NB4 (cell line): ENCODE data around the gene TGFB2.

Experiments used
- DNase-seq: peaks from one replicate; pipeline ENCODE4 v3.0.0; 2010; ENCODE audit warnings: low read depth
- H3K4me3 ChIP-seq: one replicate; pipeline ENCODE4 v1.5.1; 2011; ENCODE audit warnings: mild to moderate bottlenecking, low read depth, low read length, moderate library complexity
- MYC ChIP-seq: IDR thresholded peaks from 2 replicates; pipeline ENCODE4 v1.6.1; 2011; ENCODE audit warnings: low read depth, low read length
- POLR2A ChIP-seq: IDR thresholded peaks from 2 replicates; pipeline ENCODE4 v1.6.1; 2011; ENCODE audit warnings: mild to moderate bottlenecking; ENCODE audit not compliant: insufficient read length; ENCODE audit errors: extremely low read depth
- TF ChIP-seq, protein P1 (sequence below): IDR thresholded peaks from 2 replicates; pipeline ENCODE4 v1.6.1; 2011; ENCODE audit warnings: low read depth, low read length
- TF ChIP-seq, protein P2 (sequence below): IDR thresholded peaks from one replicate; pipeline ENCODE4 v1.5.1; 2012; ENCODE audit warnings: low read depth, low read length

Gene TGFB2

DNA sequence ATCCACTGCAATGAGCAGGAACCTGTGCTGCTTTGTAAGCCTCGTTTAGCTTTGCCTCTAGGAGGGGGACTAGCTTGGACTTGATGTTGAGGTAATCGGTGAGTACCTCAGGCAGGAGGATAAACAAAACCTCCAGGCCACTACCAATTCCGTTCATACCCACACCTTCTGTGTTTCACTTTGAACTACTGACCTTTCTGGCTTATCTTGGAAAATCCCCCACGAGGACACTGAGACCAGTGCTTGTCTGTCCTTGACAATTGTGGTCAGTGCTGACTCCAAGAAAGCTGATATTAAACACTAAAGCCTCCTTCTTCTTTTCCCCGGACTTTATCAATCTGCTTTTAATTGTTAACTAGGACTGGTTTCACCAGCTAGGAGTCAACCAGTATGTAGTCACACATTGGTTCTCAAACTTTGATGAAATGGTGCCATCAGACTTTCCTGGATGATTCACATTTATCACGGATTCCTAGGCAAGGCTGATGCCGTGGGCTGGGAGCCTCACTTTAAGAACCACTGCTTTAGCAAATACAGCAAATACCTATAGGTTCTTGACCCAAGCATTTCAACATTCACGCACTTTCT lies 52.7 kb downstream of the TGFB2 start:
- DNase-seq, result no peak
- no peak overlapping the region for H3K4me3 ChIP-seq
- TF ChIP-seq, protein P1, sequence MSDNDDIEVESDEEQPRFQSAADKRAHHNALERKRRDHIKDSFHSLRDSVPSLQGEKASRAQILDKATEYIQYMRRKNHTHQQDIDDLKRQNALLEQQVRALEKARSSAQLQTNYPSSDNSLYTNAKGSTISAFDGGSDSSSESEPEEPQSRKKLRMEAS, result no peak

DNA sequence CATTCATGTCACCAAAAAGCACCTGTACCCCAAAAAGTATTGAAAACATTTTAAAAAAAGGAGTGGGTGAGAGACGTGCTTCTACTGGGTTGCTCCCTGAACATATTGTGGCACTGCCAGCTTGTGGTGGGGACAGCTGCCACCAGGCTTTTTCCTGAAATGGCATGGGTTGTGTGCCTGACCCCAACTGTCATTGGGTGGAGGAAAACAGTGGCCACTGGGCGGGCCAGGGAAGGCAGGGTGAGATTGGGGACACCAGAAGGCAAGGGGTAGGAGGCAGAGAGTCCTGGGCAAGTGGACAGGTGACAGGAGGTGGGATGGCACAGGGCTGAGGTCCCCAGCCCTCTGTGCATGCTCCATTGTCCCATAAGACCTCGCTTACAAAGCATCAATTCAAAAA lies 55.5 kb downstream of the TGFB2 start:
- H3K4me3 ChIP-seq, result no peak overlapping the region
- TF ChIP-seq POLR2A (no peak), MYC (no peak)
- TF ChIP-seq, protein P2, sequence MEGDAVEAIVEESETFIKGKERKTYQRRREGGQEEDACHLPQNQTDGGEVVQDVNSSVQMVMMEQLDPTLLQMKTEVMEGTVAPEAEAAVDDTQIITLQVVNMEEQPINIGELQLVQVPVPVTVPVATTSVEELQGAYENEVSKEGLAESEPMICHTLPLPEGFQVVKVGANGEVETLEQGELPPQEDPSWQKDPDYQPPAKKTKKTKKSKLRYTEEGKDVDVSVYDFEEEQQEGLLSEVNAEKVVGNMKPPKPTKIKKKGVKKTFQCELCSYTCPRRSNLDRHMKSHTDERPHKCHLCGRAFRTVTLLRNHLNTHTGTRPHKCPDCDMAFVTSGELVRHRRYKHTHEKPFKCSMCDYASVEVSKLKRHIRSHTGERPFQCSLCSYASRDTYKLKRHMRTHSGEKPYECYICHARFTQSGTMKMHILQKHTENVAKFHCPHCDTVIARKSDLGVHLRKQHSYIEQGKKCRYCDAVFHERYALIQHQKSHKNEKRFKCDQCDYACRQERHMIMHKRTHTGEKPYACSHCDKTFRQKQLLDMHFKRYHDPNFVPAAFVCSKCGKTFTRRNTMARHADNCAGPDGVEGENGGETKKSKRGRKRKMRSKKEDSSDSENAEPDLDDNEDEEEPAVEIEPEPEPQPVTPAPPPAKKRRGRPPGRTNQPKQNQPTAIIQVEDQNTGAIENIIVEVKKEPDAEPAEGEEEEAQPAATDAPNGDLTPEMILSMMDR, result no peak
- TF ChIP-seq, protein P1, result no peak
- no peak for DNase-seq

DNA sequence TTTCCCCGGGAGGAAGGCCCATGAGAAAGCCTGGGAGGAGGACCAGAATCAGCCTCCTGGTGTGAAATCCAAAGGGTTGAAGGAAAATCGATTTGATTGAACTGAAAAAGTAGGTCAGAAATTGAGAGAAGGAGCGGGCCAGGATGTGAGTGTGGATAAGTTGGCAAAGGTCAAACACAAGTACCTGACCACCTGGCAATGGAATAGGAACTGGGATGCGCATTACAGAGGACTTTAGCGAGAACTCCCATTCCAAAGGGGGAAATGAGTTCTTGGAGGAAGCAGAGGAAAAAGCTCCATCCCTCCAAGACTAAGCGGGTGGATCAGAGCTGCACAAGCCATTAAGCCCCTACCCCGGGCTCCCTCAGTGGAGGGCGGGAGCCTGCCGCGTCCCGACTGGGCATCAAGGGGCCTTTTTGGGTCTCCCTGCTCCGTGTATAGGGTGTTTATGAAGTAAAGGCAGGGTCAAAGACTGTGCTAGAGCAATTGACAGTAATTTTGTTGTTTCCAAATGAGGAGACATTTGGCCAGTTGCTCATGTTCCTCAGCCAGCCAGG lies 56.4 kb downstream of the TGFB2 start:
- DNase-seq, result no peak
- TF ChIP-seq POLR2A, result no peak
- TF ChIP-seq MYC, result no peak
- TF ChIP-seq, protein P1, result no peak
- TF ChIP-seq, protein P2, result no peak
- H3K4me3 ChIP-seq, result no peak overlapping the region

DNA sequence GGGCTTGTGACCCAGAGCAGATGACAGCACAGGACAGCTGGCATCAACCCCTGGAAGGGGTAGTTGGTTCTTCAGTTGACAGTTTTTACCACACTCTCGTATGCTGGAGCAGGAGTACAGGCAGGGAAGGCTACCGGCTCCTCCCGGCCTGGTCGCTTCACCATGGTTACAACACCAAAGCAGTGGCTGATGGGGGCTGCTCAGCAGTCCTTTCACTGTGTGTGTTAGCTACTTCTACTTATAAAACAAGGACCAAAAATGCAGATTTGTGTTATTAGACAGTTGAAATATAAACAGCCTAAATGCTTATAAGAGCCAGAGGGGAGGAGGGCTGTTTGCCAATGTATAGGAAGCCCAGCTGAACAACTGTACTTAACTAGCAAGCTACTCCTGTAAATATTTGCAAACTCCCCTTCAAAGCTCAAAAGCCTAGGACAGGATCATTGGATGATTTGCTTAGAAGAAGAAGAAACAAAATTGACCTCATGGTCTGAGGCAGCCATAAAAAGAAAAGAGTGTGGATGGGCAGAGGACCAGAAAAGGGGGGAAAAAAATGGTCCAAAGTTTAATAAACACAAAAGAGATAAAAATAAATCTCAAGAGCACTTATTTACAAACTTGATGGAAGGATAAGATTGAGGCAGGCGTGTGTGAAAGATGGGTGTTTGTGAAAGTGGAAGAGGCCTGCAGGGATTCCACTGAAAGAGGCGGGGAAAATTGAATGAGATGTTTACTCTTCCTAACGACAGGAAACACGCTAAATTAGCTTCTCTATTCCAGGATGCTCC lies 57.1 kb downstream of the TGFB2 start:
- TF ChIP-seq POLR2A (no peak), MYC (no peak)
- TF ChIP-seq, protein P1, result no peak
- TF ChIP-seq, protein P2, result no peak
- no peak for DNase-seq
- H3K4me3 ChIP-seq, result no peak overlapping the region

DNA sequence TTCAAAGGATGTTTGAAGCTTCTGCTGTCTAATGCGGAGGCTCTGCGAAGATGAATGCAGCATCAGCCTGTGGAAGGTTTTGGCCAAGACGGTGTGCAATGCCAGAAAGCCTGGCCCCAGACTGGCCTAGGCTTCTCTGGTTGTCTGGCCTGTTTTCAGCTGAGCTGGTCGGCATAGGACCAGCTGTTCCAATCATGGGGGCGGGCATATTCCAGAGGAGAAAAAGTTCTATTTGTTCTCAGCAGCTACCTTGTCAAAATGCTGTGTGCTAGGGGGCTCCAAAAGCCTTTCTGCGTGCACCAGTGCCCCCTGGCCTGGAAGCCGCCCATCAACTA lies 57.6 kb downstream of the TGFB2 start:
- no peak overlapping the region for H3K4me3 ChIP-seq
- no peak for DNase-seq
- TF ChIP-seq POLR2A (no peak), MYC (no peak)
- TF ChIP-seq, protein P1, result no peak
- TF ChIP-seq, protein P2, result no peak

DNA sequence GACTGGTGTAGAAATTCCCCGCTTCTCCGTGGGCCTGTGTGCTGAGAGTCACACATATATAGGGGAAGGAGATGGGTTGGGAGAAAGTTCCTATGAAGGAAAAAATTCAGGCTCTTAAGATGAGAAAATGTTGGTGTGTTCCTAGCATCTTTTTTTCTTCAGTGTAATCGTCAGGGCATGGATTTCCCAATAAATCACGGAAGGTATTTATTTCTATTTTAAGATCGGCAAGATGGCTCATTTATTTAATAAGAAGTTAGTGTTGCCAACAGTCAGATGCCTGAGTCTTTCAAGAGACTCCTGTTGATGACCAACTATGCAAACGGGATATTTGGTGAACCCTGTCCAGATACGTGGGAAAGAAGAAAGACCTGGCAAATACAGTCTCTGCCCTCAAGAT lies 58.2 kb downstream of the TGFB2 start:
- H3K4me3 ChIP-seq, result no peak overlapping the region
- DNase-seq, result no peak
- TF ChIP-seq, protein P2, result no peak
